Endodermal cell (in vitro differentiated cells): ENCODE results near the gene MAP1LC3B. TPM values are rescaled to one million over a fixed set of nuclear protein-coding genes. Genes with fewer than 3 reads are reported as not detected.
A peak's percentile ranks its signal among the peaks of the same experiment; 100 is the strongest.

Experiments used
- DNase-seq: peaks from one replicate; pipeline ENCODE4 v3.0.0-alpha.2; 2017
- H3K27ac ChIP-seq: 2 replicates; pipeline ENCODE4 v1.5.1; 2013; ENCODE audit warnings: mild to moderate bottlenecking, low read depth, low read length, moderate library complexity
- H3K27me3 ChIP-seq: 2 replicates; pipeline ENCODE4 v1.6.1; 2013; ENCODE audit warnings: mild to moderate bottlenecking, low read length, moderate library complexity; ENCODE audit not compliant: insufficient read depth, control insufficient read depth, poor library complexity, severe bottlenecking
- H3K36me3 ChIP-seq: 2 replicates; pipeline ENCODE4 v1.7.0; 2013; ENCODE audit warnings: mild to moderate bottlenecking, low read length, moderate library complexity; ENCODE audit not compliant: control insufficient read depth, insufficient read depth
- H3K4me1 ChIP-seq: one replicate; pipeline ENCODE4 v1.7.0; 2013; ENCODE audit warnings: low read length; ENCODE audit not compliant: control insufficient read depth, insufficient read depth
- H3K4me3 ChIP-seq: 2 replicates; pipeline ENCODE4 v1.5.1; 2013; ENCODE audit warnings: mild to moderate bottlenecking, low read length, moderate library complexity
- H3K9ac ChIP-seq: 2 replicates; pipeline ENCODE4 v1.6.1; 2013; ENCODE audit warnings: mild to moderate bottlenecking, low read length, moderate library complexity; ENCODE audit not compliant: poor library complexity, severe bottlenecking; ENCODE audit errors: extremely low read depth
- H3K9me3 ChIP-seq: 2 replicates; pipeline ENCODE4 v1.6.1; 2013; ENCODE audit warnings: mild to moderate bottlenecking, low read length, moderate library complexity; ENCODE audit not compliant: control insufficient read depth
- H3K27ac Mint-ChIP-seq: 2 replicates; pipeline ENCODE4 v1.8.0; 2020; ENCODE audit warnings: mixed read lengths
- H3K27me3 Mint-ChIP-seq: 2 replicates; pipeline ENCODE4 v1.8.0; 2021; ENCODE audit warnings: mild to moderate bottlenecking, mixed read lengths; ENCODE audit not compliant: insufficient read depth
- H3K36me3 Mint-ChIP-seq: 2 replicates; pipeline ENCODE4 v1.8.0; 2020; ENCODE audit warnings: low read depth, mixed read lengths
- H3K4me1 Mint-ChIP-seq: 2 replicates; pipeline ENCODE4 v1.8.0; 2020; ENCODE audit warnings: mixed read lengths
- H3K4me3 Mint-ChIP-seq: 2 replicates; pipeline ENCODE4 v1.8.0; 2020; ENCODE audit warnings: mild to moderate bottlenecking, moderate library complexity, mixed read lengths
- H3K9me3 Mint-ChIP-seq: 2 replicates; pipeline ENCODE4 v1.8.0; 2020; ENCODE audit warnings: mild to moderate bottlenecking, mixed read lengths
- WGBS, 2 experiments: methylation state at CpG; one replicate each; pipeline versions ENCODE4 v1.1.5 to v1.1.7; 2013; ENCODE audit warnings: missing lambda C conversion rate in 2 of 2, mixed read lengths in 1 of 2; ENCODE audit not compliant: insufficient coverage in 1 of 2, insufficient read length in 1 of 2; 5-methylcytosine and 5-hydroxymethylcytosine counted together
- total RNA-seq, 2 donors: library from RNA; stranded (reverse); fragmentation: NEBNext Ultra II Directional in 1 of 2; extraction: Animal tissue kit (Norgen Biotek cat#: 25700) in 1 of 2; gene quantifications; 2 replicates in 1 of 2; 3 replicates in 1 of 2; pipeline ENCODE4 v1.2.1, GENCODE V29; 2021
- TF ChIP-seq, protein P1 (sequence below): fragments of 200-600 bp; sonication (generic); conservative IDR thresholded peaks from 2 replicates; pipeline ENCODE4 v1.5.0; 2021; ENCODE audit warnings: antibody characterized with exemption, mild to moderate bottlenecking

The MAP1LC3B gene
- total RNA-seq, 2 donors from 2014 or later = 56.4 to 62.4 TPM

DNA sequence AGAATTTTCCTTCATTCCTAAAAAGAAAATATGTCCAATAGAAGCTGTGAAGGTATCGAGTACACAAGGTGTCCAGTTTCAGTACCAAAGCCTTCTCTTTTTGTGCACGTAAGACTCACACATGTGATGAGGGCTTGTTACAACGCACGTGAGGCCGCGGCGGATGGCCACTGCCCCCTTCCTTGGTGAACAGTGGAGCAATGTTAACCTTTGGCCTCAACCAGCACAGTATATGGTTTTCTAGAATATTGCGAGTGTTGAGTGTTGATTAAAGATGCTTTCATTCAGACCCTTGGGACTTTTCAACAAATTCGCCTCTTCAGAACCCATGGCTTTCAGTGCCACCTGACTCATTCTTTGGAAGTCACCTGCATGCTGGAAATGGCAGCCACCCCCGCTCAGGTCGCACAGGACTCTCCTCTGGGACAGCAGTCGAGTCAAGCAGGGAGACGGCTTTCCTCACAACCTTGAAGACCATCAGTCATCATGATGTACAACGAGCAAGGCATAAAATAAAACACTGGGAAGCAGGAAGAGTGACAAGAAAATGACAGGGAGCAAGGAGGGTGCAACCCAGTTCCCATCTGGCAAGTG is 14.5 kb downstream of the MAP1LC3B start:
- H3K4me3 ChIP-seq = no peak overlapping the region
- Mint-ChIP-seq H3K27ac (no peak overlapping the region), H3K36me3 (peaks cover 63% of the 10 kb centered on the region), H3K4me1 (peaks cover 8% of the 10 kb centered on the region), H3K27me3 (no peaks in the 10 kb centered on the region), H3K9me3 (no peaks in the 10 kb centered on the region), H3K4me3 (no peak overlapping the region)
- DNase-seq = peak; percentile 35
- no peak overlapping the region for H3K27ac ChIP-seq
- no peaks in the 10 kb centered on the region for H3K4me1 ChIP-seq
- no peaks in the 10 kb centered on the region for H3K27me3 ChIP-seq
- H3K36me3 ChIP-seq = peaks cover 79% of the 10 kb centered on the region
- TF ChIP-seq, protein P1, sequence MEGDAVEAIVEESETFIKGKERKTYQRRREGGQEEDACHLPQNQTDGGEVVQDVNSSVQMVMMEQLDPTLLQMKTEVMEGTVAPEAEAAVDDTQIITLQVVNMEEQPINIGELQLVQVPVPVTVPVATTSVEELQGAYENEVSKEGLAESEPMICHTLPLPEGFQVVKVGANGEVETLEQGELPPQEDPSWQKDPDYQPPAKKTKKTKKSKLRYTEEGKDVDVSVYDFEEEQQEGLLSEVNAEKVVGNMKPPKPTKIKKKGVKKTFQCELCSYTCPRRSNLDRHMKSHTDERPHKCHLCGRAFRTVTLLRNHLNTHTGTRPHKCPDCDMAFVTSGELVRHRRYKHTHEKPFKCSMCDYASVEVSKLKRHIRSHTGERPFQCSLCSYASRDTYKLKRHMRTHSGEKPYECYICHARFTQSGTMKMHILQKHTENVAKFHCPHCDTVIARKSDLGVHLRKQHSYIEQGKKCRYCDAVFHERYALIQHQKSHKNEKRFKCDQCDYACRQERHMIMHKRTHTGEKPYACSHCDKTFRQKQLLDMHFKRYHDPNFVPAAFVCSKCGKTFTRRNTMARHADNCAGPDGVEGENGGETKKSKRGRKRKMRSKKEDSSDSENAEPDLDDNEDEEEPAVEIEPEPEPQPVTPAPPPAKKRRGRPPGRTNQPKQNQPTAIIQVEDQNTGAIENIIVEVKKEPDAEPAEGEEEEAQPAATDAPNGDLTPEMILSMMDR = no peak
- no peak overlapping the region for H3K9ac ChIP-seq
- 95 to 96% methylated on average over 9 to 14 of the region's 14 CpGs for WGBS, 2 experiments
- H3K9me3 ChIP-seq = no peaks in the 10 kb centered on the region

DNA sequence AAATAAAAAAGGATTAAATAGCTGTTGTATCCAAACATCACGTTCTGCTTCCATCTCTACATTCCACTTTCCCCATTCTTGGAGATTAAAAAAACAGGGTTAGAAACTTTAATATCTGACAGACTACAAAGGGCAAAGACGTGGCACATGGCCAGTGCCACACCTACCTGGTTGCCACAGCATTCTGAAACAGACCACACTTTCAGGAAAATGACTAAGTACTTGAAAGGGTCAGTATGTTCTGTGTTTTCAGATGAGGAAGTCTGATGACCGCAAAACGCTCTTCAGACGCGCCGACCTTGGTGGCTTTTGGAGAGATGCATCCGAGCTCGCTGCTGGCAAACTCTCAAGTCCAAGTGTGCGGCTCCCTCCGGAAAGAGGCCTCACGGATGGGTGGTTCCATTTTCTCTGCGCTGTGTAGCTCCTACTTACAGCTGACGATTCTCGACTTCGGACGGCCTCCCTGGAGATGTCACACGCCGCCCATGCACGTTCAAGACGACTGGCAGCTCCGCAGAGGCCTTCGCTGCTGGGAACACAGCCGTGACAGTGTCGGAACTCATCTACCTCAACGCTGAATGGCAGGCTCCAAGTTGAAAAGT is 15.5 kb downstream of the MAP1LC3B start:
- peak; percentile 41 for DNase-seq
- no peak overlapping the region for H3K27ac Mint-ChIP-seq
- Histone ChIP-seq H3K9ac (no peak overlapping the region), H3K36me3 (peaks cover 79% of the 10 kb centered on the region), H3K4me1 (no peaks in the 10 kb centered on the region), H3K9me3 (no peaks in the 10 kb centered on the region), H3K27me3 (no peaks in the 10 kb centered on the region), H3K4me3 (no peak overlapping the region), H3K27ac (no peak overlapping the region)
- H3K27me3 Mint-ChIP-seq = no peaks in the 10 kb centered on the region
- peaks cover 69% of the 10 kb centered on the region for H3K36me3 Mint-ChIP-seq
- H3K4me1 Mint-ChIP-seq = peaks cover 8% of the 10 kb centered on the region
- WGBS, 2 experiments = 95 to 98% methylated on average over 21 to 26 of the region's 26 CpGs
- TF ChIP-seq, protein P1 = no peak
- H3K9me3 Mint-ChIP-seq = no peaks in the 10 kb centered on the region
- no peak overlapping the region for H3K4me3 Mint-ChIP-seq

DNA sequence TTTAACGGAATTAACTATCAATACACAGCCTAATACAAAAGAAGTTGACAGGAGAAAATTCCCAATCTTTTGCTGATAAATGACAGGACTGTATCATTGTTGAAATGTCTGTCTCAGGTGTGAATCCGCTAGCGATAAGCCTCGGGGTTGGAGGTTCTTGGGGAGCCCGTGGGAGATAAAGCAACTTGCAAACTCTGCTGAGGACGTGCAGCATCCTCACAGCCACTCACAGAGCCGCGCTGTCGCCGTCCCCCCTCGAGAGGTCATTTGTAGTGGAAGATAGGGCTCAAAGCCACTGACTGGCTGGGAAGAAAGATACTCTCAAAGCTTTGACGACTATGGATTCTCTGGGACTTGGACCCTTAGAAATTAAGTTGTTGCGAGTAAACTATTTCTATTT is 17.0 kb downstream of the MAP1LC3B start:
- H3K9me3 ChIP-seq = no peaks in the 10 kb centered on the region
- WGBS, 2 experiments = 93 to 98% methylated on average over 12 to 13 of the region's 13 CpGs

More for the DNA sequence above, 17.0 kb downstream of the MAP1LC3B start:
- Mint-ChIP-seq H3K36me3 (peaks cover 68% of the 10 kb centered on the region), H3K27me3 (no peaks in the 10 kb centered on the region), H3K9me3 (no peaks in the 10 kb centered on the region), H3K27ac (no peak overlapping the region), H3K4me3 (no peak overlapping the region), H3K4me1 (peaks cover 8% of the 10 kb centered on the region)
- TF ChIP-seq, protein P1 = no peak
- Histone ChIP-seq H3K4me1 (no peaks in the 10 kb centered on the region), H3K36me3 (peaks cover 71% of the 10 kb centered on the region), H3K9ac (no peak overlapping the region), H3K4me3 (no peak overlapping the region), H3K27ac (no peak overlapping the region), H3K27me3 (no peaks in the 10 kb centered on the region)
- peak; percentile 34 for DNase-seq
